Colon (tissue), 2 donors: Measurements from ENCODE around the gene ITGB4.

ENCODE experiments used
- FAIRE-seq: peaks from 2 replicates; lab custom pipeline; 2012; peaks lifted over from hg19 to GRCh38; lab: Jason Lieb, UNC
- donor health status: control.
- donor health status: control.

Gene ITGB4

DNA sequence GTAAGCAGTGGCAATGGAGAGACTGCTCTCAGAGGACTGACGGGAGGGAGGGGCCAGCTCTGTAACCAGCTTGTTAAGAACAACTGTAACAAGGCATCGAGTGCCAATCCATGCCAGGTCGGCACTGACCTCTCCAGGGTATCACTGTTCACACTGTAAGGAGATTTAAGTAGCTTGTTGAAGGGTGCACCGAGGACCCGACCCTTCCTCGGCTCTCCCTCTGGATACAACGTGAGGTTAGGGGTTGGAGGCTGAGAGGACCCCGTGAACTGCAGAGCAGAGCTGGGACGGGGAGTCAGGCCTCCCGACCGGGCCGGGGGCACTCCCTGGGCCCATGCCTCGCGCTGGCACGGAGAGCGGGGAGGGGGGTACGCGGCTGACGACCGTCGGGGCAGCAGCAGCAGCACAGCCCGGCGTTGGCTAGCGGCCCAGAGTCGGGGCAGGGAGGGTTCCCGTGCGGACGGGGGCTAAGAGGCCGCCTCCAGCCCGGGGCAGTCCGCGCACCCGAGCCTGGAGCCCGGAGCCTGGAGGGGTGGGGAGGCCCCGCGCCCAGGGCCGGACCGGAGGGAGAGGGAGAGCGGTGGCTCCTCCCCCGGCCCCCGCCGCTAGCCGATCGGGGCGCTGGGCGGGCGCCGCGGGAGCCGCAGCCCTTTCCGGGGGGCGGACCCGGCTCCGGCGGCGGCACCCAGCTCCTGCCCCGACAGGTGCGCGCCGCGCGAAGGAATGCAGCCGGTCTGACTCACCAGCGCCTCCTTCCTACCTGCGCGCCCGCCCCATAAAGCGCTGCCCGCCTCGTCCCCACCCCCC lies at the start of gene ITGB4:
TSS of gene ITGB4 (plus strand) at position 804 of the 807 bp plus-strand sequence. CDS start 3,245 bp downstream, outside the sequence.
- FAIRE-seq: no peak

GRCh38 chr17:75672011-75672410 lies 49.2 kb upstream of the ITGB4 start:
- no peak for FAIRE-seq

DNA sequence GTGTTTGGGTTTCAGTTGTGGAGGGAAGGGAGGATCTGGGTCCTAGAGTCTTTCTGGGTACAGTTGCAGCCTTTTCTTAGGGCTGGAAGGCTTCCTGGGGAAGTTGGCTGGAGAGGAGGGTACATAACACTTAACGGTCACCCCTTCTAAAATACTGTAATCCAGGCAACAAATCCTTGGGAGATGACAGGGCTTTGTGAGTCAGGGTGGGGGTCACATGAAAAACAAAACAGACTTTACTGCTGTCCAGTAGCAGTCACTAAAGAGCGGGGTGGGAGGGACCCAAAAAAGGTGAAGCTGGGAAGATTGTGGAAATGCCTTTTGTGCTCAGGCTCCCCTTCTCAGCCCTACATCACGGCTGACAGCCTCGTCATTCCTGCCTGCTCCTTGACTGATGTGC lies 47.8 kb upstream of the ITGB4 start:
- no peak for FAIRE-seq

- FAIRE-seq: no peak
These were observed 44.8 kb upstream of the ITGB4 start for GRCh38 chr17:75676461-75676860.

- no peak for FAIRE-seq
These were observed 41.5 kb upstream of the ITGB4 start for GRCh38 chr17:75679706-75680211.

DNA sequence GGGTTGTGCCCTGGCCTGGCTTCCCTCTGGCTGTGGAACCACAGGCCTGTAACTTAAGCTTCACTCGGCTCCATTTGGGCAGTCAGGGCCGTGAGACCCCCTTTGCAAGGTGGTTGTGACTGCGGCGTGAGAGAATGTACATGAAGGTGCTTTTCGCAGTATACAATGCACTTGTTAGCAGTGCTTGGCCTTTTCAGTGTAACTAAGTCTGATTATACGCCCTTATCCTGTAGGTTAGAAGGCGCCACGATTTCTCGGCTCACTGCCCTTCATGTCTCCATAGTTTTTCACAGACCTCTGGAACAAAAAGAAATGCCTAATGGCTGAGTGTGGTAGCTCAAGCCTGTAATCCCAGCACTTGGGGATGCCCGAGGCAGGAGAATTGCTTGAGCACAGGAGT lies 40.8 kb upstream of the ITGB4 start:
- no peak for FAIRE-seq

DNA sequence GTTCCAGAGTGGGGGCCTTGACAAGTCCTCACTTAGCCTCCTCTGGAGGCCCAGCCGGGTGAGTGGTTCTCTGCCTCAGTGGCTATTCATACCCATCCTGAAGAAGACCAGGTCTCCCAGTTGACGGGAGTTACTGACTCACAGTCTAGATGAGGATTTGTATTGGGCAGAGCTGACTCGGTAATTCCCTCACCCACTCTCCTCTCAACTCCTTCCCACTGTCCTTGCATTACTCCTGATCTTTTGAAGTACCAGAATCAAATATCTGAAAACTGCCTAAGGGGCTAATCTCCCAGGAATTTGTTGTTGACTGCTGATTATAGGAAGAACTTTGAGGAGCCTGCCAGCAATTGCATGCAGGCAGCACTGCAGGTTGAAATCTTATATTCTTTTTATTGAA lies 40.0 kb upstream of the ITGB4 start:
- no peak for FAIRE-seq

DNA sequence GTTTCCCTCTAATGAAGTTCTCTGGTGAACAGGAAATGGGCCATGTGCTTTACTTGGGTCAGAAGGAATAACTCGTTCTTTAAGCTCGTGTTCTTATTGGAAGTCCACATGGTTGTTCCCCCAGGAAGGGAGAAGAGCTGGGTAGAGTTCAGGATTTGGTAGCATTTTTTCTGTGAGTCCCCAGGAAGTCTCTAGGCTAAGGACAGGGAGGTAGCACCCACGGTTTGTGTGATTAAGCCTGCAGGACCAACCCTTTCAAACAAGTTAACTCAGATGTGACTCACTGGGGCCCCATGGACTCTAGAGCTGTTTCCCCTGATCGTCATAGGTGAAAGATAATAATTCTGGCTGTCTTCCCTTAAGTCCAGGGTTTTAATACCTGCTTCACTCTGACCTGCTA lies 37.7 kb upstream of the ITGB4 start:
- no peak for FAIRE-seq

DNA sequence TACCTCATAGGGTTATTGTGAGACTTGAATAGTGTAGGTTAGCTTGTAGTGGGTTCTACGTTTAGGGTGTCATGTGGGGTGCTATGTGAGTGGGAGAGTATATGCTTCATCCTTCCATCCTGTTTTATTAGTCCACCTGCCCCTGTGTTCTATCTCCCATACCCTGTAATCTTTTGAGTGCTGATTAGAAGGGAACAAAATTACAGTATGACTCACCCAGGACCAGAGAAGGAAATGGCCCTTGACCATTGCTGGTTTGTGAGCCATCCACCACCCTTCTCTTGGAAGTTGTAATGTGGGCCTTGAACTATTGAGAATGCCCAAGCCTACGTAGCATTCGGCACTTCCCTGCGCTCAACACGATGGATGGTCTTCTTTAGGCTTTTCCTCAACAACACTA lies 37.0 kb upstream of the ITGB4 start:
- FAIRE-seq: no peak

GRCh38 chr17:75684924-75685323 lies 36.3 kb upstream of the ITGB4 start:
- FAIRE-seq: no peak

- no peak for FAIRE-seq
These were observed 35.8 kb upstream of the ITGB4 start for GRCh38 chr17:75685499-75685898.

- no peak for FAIRE-seq
These were observed 32.9 kb upstream of the ITGB4 start for GRCh38 chr17:75688209-75688825.

DNA sequence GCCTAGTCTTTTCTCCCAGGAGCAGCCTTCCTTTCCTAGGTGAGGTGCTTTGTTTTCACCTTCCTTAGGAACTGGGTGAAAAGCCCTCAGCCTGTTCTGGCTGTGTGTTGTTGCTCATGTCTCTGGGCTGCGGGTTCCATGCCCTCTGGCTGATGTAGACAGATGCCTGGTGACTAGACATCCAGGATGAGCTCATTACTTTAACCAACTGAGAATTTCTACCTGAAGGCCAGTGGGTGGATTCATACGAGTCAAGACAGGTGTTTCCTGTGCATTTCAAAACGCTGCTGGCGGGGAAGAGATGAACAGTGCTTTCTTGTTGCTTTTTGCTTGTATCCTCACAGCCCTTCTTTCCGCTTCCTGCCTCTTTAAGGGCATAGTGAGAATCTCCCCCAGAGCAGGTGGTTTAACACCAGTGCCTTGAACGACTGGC lies 31.8 kb upstream of the ITGB4 start:
- FAIRE-seq: no peak

GRCh38 chr17:75691371-75691791 lies 29.9 kb upstream of the ITGB4 start:
- no peak for FAIRE-seq

DNA sequence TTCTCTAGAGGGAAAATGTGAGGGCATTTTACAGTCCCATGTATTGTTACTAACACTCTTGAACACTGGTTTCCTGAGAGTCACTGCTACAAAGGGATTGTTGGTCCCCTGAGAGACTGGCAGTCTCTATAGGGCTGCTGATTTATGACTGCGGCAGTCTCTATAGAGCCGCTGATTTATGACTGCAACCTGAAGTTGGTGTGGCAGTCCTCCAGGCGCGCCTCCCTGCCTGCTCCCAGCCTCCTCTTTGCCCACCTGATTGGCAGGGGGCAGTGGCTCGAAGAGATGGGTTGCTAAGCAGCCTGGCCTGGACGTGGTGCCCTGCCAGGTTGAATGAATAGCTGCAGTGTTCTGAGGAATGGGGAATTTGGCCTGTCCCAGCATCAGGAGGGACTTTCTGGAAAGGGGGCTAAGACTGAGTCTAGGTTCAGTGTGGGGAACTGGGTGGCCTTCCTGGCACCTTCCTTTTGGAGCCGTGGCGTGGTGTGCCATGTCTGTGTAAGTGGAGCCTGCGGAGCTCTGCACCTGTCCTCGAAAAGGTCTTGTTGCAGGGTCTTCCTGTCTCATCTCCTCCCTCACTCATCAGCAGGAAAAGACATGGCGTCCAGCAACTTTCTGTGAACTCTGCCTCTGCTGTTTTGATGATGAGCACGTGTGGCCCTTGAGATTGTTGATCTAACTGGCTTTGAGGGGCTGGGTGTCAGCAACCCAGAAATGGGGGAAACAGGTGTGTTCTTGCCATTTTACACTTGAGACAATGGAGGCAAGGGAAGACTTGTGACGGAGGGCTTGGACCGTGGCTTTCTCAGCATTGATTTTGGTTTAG lies 29.2 kb upstream of the ITGB4 start:
- FAIRE-seq: no peak

DNA sequence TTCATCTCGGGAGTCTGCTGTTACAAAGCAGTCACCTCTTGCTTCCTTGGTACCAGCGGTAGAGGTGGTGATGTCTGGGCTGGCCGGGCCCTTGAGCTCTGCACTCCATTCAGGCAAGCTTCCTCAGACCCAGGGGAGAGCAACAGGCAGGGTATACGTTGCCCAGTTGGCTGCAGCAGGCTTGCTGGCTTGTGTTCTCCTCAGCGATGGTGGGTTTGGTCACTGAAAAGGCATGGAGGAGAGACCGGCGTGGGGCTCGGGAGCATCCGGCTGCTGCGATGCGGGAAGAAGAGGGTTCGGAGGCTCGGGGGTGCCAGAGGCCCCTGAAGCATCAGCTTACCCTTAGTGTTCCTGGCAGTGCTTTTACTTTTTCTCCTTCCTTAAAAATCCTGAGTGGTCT lies 28.3 kb upstream of the ITGB4 start:
- FAIRE-seq: no peak

- FAIRE-seq: no peak
These were observed 27.5 kb upstream of the ITGB4 start for GRCh38 chr17:75693500-75694481.

DNA sequence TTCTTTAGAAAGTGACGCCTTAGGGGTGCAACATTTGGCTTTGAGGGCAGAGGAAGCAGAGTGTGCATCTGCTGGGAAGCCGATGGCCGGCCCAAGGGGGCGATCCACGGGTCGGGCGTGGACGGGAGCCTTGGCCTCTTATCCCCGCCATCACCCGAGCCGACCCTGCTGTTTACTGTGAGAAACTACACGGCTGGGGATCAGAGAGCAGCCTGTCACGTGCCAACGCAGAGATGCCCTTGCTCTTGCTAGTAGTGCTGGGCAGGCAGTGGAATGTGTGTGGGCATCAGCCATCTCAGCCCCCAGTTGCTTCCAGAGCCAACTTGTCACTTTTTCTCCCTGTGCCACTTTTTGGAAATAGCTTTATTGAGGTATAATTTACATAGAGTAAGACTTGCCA lies 26.7 kb upstream of the ITGB4 start:
- no peak for FAIRE-seq

DNA sequence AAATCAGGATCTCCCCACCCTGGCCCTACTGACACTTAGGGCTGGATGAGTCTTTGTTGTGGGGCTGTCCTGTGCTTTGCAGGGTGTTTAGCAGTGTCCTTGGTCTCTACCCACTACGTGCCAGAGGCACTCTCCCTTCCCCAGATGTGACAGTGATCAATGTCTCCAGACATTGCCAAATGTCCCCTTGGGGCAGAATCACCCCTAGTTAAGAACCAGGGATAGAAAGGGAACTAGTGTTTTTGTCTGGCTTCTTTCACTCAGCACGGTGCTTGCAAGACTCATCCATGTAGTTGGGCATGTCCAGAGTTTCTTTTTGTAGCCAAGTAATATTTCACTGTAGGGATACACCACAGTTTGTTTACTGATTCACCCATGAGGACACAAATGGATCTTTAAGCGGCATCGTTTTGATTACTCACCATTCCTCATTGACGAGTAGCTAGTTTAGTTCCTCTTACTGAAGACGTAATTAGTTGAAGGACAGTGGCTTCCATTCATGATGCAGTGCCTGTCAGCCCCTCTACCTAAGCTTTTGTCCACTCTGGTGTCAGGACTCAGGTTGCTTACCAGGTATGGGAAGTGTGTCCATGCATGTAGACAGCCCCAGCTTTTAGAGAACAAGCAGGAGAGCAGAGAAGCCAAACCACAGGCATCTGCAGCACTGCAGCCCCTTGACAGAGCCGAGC lies 26.0 kb upstream of the ITGB4 start:
- no peak for FAIRE-seq

- no peak for FAIRE-seq
These were observed 25.4 kb upstream of the ITGB4 start for GRCh38 chr17:75695830-75696271.
